CD4-positive, CD25-positive, alpha-beta regulatory T cell (primary cell): ENCODE data around the gene KCNG2. TPM values are rescaled to one million over a fixed set of nuclear protein-coding genes. Genes with fewer than 3 reads are reported as not detected.

Source experiments
- ATAC-seq, 2 donors: fragments of 150-1000 bp; cut with Tn5 transposase; one replicate each; pipeline ENCODE4 v1.10.0; 2021; ENCODE audit warnings: low read depth in 2 of 2, moderate number of reproducible peaks in 2 of 2, moderate library complexity in 1 of 2
- DNase-seq, 3 donors: peaks; one replicate each; pipeline versions ENCODE4 v3.0.0 to v3.0.0-alpha.2; 2012 to 2022; ENCODE audit warnings: mixed read lengths in 1 of 3
- H3K27ac ChIP-seq: one replicate; pipeline ENCODE4 v1.7.0; 2013; ENCODE audit warnings: mild to moderate bottlenecking, low read length; ENCODE audit not compliant: insufficient read depth, poor library complexity, severe bottlenecking
- H3K27me3 ChIP-seq: one replicate; pipeline ENCODE4 v1.7.0; 2013; ENCODE audit warnings: low read length; ENCODE audit not compliant: control insufficient read depth, insufficient read depth
- H3K36me3 ChIP-seq: one replicate; pipeline ENCODE4 v1.7.0; 2013; ENCODE audit warnings: mild to moderate bottlenecking, low read length, moderate library complexity; ENCODE audit not compliant: control insufficient read depth, insufficient read depth
- H3K4me1 ChIP-seq: 2 replicates; pipeline ENCODE4 v1.7.0; 2013; ENCODE audit warnings: mild to moderate bottlenecking, low read length; ENCODE audit not compliant: insufficient read depth, control insufficient read depth, poor library complexity, severe bottlenecking
- H3K4me3 ChIP-seq: one replicate; pipeline ENCODE4 v1.7.0; 2013; ENCODE audit warnings: low read depth, mild to moderate bottlenecking, low read length, moderate library complexity
- H3K9me3 ChIP-seq, 2 experiments: 1 replicate in 1 of 2; 2 replicates in 1 of 2; pipeline ENCODE4 v1.7.0; 2013; ENCODE audit warnings: low read length in 2 of 2, mild to moderate bottlenecking in 1 of 2, moderate library complexity in 1 of 2; ENCODE audit not compliant: control insufficient read depth in 2 of 2
- H3K27ac Mint-ChIP-seq, 3 donors: one replicate each; pipeline ENCODE4 v1.8.0; 2020 to 2022; ENCODE audit warnings: mild to moderate bottlenecking in 3 of 3, mixed read lengths in 3 of 3, moderate library complexity in 2 of 3
- H3K27me3 Mint-ChIP-seq: one replicate; pipeline ENCODE4 v1.8.0; 2022; ENCODE audit warnings: mild to moderate bottlenecking, mixed read lengths
- H3K36me3 Mint-ChIP-seq: one replicate; pipeline ENCODE4 v1.8.0; 2020; ENCODE audit warnings: mixed read lengths
- H3K4me1 Mint-ChIP-seq, 4 donors: one replicate each; pipeline ENCODE4 v1.8.0; 2020 to 2022; ENCODE audit warnings: mixed read lengths in 4 of 4, mild to moderate bottlenecking in 1 of 4
- H3K4me3 Mint-ChIP-seq, 4 donors: one replicate each; pipeline ENCODE4 v1.8.0; 2020 to 2022; ENCODE audit warnings: mild to moderate bottlenecking in 4 of 4, mixed read lengths in 4 of 4, moderate library complexity in 3 of 4
- H3K9me3 Mint-ChIP-seq, 7 donors: one replicate each; pipeline ENCODE4 v1.8.0; 2020 to 2022; ENCODE audit warnings: mixed read lengths in 7 of 7, mild to moderate bottlenecking in 3 of 7, moderate library complexity in 2 of 7
- polyA plus RNA-seq, 4 donors: library from polyadenylated mRNA; unstranded; fragments of 300-500 nt; fragmentation: Illumina TruSeq; gene quantifications; one replicate each; pipeline ENCODE4 v1.2.3, GENCODE V29; 2021
- total RNA-seq: library from RNA; stranded (reverse); gene quantifications from one replicate; pipeline ENCODE4 v1.2.3, GENCODE V29; 2022

Gene KCNG2
- total and polyA plus RNA-seq, 5 donors from 2014 or later: not detected

- H3K9me3 ChIP-seq: no peaks in the 10 kb centered on the region
- H3K27ac Mint-ChIP-seq: no peak overlapping the region
- no peaks in the 10 kb centered on the region for H3K27me3 Mint-ChIP-seq
- no peak overlapping the region for H3K27ac ChIP-seq
- no peaks in the 10 kb centered on the region for H3K36me3 ChIP-seq
- no peak overlapping the region for H3K4me3 ChIP-seq
- no peaks in the 10 kb centered on the region for H3K9me3 Mint-ChIP-seq
- ATAC-seq: no peak
- H3K4me3 Mint-ChIP-seq: no peak overlapping the region
- H3K27me3 ChIP-seq: no peaks in the 10 kb centered on the region
- no peaks in the 10 kb centered on the region for H3K4me1 Mint-ChIP-seq
- no peaks in the 10 kb centered on the region for H3K4me1 ChIP-seq
- DNase-seq: no peak
- no peaks in the 10 kb centered on the region for H3K36me3 Mint-ChIP-seq
Measured at GRCh38 chr18:79871481-79872091, 73.8 kb downstream of the KCNG2 start.

- H3K27me3 ChIP-seq: no peaks in the 10 kb centered on the region
- H3K4me3 ChIP-seq: no peak overlapping the region
- no peak for DNase-seq
- Mint-ChIP-seq H3K4me3 (no peak overlapping the region), H3K4me1 (no peaks in the 10 kb centered on the region), H3K27ac (no peak overlapping the region), H3K36me3 (no peaks in the 10 kb centered on the region), H3K27me3 (no peaks in the 10 kb centered on the region), H3K9me3 (no peaks in the 10 kb centered on the region)
- H3K27ac ChIP-seq: no peak overlapping the region
- H3K4me1 ChIP-seq: no peaks in the 10 kb centered on the region
- no peak for ATAC-seq
- no peaks in the 10 kb centered on the region for H3K9me3 ChIP-seq
- no peaks in the 10 kb centered on the region for H3K36me3 ChIP-seq
Measured at GRCh38 chr18:79872527-79873444, 75.0 kb downstream of the KCNG2 start.

- ATAC-seq: no peak
- H3K27ac Mint-ChIP-seq: no peak overlapping the region
- Histone ChIP-seq H3K27ac (no peak overlapping the region), H3K4me3 (no peak overlapping the region), H3K4me1 (no peaks in the 10 kb centered on the region), H3K36me3 (no peaks in the 10 kb centered on the region), H3K27me3 (no peaks in the 10 kb centered on the region), H3K9me3 (no peaks in the 10 kb centered on the region)
- no peak for DNase-seq
- no peaks in the 10 kb centered on the region for H3K27me3 Mint-ChIP-seq
- no peaks in the 10 kb centered on the region for H3K36me3 Mint-ChIP-seq
- no peak overlapping the region for H3K4me3 Mint-ChIP-seq
- H3K9me3 Mint-ChIP-seq: no peaks in the 10 kb centered on the region
- H3K4me1 Mint-ChIP-seq: no peaks in the 10 kb centered on the region
Measured at GRCh38 chr18:79873449-79874110, 75.8 kb downstream of the KCNG2 start.

- H3K4me1 Mint-ChIP-seq: no peaks in the 10 kb centered on the region
- H3K27ac Mint-ChIP-seq: no peak overlapping the region
- H3K27me3 Mint-ChIP-seq: no peaks in the 10 kb centered on the region
- no peak for ATAC-seq
- Histone ChIP-seq H3K9me3 (no peaks in the 10 kb centered on the region), H3K36me3 (no peaks in the 10 kb centered on the region), H3K4me1 (no peaks in the 10 kb centered on the region), H3K27ac (no peak overlapping the region), H3K27me3 (no peaks in the 10 kb centered on the region), H3K4me3 (no peak overlapping the region)
- H3K4me3 Mint-ChIP-seq: no peak overlapping the region
- H3K9me3 Mint-ChIP-seq: peaks cover 0 to 2% (median 0%) of the 10 kb centered on the region in 7 donors
- DNase-seq: no peak
- H3K36me3 Mint-ChIP-seq: no peaks in the 10 kb centered on the region
Measured at GRCh38 chr18:79874553-79875530, 77.1 kb downstream of the KCNG2 start.

- no peak for DNase-seq
- no peaks in the 10 kb centered on the region for H3K27me3 ChIP-seq
- no peaks in the 10 kb centered on the region for H3K9me3 ChIP-seq
- Mint-ChIP-seq H3K4me1 (no peaks in the 10 kb centered on the region), H3K9me3 (peaks cover 0 to 2% (median 0%) of the 10 kb centered on the region in 7 donors), H3K27me3 (no peaks in the 10 kb centered on the region), H3K36me3 (no peaks in the 10 kb centered on the region), H3K4me3 (no peak overlapping the region), H3K27ac (no peak overlapping the region)
- no peak for ATAC-seq
- no peak overlapping the region for H3K27ac ChIP-seq
- H3K36me3 ChIP-seq: no peaks in the 10 kb centered on the region
- H3K4me1 ChIP-seq: no peaks in the 10 kb centered on the region
- no peak overlapping the region for H3K4me3 ChIP-seq
Measured at GRCh38 chr18:79875531-79875919, 77.8 kb downstream of the KCNG2 start.

GRCh38 chr18:79875931-79876461 is 78.3 kb downstream of the KCNG2 start:
- Histone ChIP-seq H3K27me3 (no peaks in the 10 kb centered on the region), H3K36me3 (no peaks in the 10 kb centered on the region), H3K4me1 (no peaks in the 10 kb centered on the region), H3K27ac (no peak overlapping the region), H3K4me3 (no peak overlapping the region), H3K9me3 (no peaks in the 10 kb centered on the region)
- Mint-ChIP-seq H3K4me1 (no peaks in the 10 kb centered on the region), H3K36me3 (no peaks in the 10 kb centered on the region), H3K9me3 (peaks cover 0 to 2% (median 0%) of the 10 kb centered on the region in 7 donors), H3K4me3 (no peak overlapping the region), H3K27ac (no peak overlapping the region), H3K27me3 (no peaks in the 10 kb centered on the region)
- no peak for DNase-seq
- no peak for ATAC-seq

- H3K27me3 Mint-ChIP-seq: no peaks in the 10 kb centered on the region
- H3K4me3 Mint-ChIP-seq: no peak overlapping the region
- no peak overlapping the region for H3K27ac ChIP-seq
- no peaks in the 10 kb centered on the region for H3K4me1 ChIP-seq
- ATAC-seq: no peak
- H3K36me3 Mint-ChIP-seq: no peaks in the 10 kb centered on the region
- H3K9me3 ChIP-seq: no peaks in the 10 kb centered on the region
- H3K4me1 Mint-ChIP-seq: no peaks in the 10 kb centered on the region
- no peak overlapping the region for H3K4me3 ChIP-seq
- H3K36me3 ChIP-seq: no peaks in the 10 kb centered on the region
- no peak for DNase-seq
- H3K27ac Mint-ChIP-seq: no peak overlapping the region
- H3K27me3 ChIP-seq: no peaks in the 10 kb centered on the region
- peaks cover 0 to 2% (median 0%) of the 10 kb centered on the region in 7 donors for H3K9me3 Mint-ChIP-seq
Measured at GRCh38 chr18:79876497-79876896, 78.8 kb downstream of the KCNG2 start.
